GM12878 (cell line): ENCODE data around the gene CTNNA2. TPM values are rescaled to one million over a fixed set of nuclear protein-coding genes. Genes with fewer than 3 reads are reported as not detected.

ENCODE experiments used
- ATAC-seq: fragments of 200-7000 bp; cut with Tn5 transposase; 3 replicates; pipeline ENCODE4 v1.9.1; 2020; ENCODE audit warnings: mild to moderate bottlenecking, moderate library complexity
- BruUV-seq: library from RNA; stranded (reverse); fragments of 400-500 nt; replicated peaks from 2 replicates; lab custom pipeline; 2021; lab: Mats Ljungman, UMichigan
- CTCF ChIA-PET: fragments of 300-600 bp; sonication (Branson Sonifier 250); formaldehyde crosslinking; extraction: SDS; loops from one replicate; lab custom pipeline; 2021; ENCODE audit warnings: inconsistent platforms; lab: Yijun Ruan, JAX
- POLR2A ChIA-PET: fragments of 350-600 bp; formaldehyde crosslinking; extraction: SDS; loops from one replicate; lab custom pipeline; 2021; ENCODE audit warnings: inconsistent platforms; lab: Charles Lee
- RAD21 ChIA-PET: fragments of 300-600 bp; sonication (Branson Sonifier 250); formaldehyde crosslinking; loops from one replicate; lab custom pipeline; 2023; ENCODE audit warnings: antibody characterized with exemption; ENCODE audit not compliant: unreplicated experiment; lab: Charles Lee
- SMC1A ChIA-PET: fragments of 300-600 bp; sonication (Branson Sonifier 250); formaldehyde crosslinking; loops from one replicate; lab custom pipeline; 2023; ENCODE audit not compliant: unreplicated experiment, uncharacterized antibody; lab: Charles Lee
- DNase-seq: peaks from one replicate; pipeline ENCODE4 v3.0.0-alpha.2; 2011; ENCODE audit warnings: low read depth, low spot score
- FAIRE-seq: peaks from 3 replicates; lab custom pipeline; 2011; peaks lifted over from hg19 to GRCh38; lab: Jason Lieb, UNC
- H2AFZ ChIP-seq: 2 replicates; pipeline ENCODE4 v1.6.0; 2011; ENCODE audit warnings: low read depth, low read length, control low read depth; ENCODE audit not compliant: control insufficient read depth
- H3K27ac ChIP-seq: 2 replicates; pipeline ENCODE4 v1.5.1; 2011; ENCODE audit warnings: control low read depth; ENCODE audit not compliant: control insufficient read depth, insufficient read depth
- H3K27me3 ChIP-seq, 2 experiments: replicated peaks in 1 of 2; 2 replicates each; pipeline versions ENCODE4 v1.6.0 to v1.6.1; 2011; ENCODE audit warnings: low read length in 1 of 2; ENCODE audit not compliant: control insufficient read depth in 2 of 2, insufficient read depth in 2 of 2
- H3K36me3 ChIP-seq, 2 experiments: 2 replicates each; pipeline ENCODE4 v1.5.1; 2011; ENCODE audit warnings: low read length in 1 of 2; ENCODE audit not compliant: control insufficient read depth in 2 of 2, insufficient read depth in 2 of 2
- H3K4me1 ChIP-seq: 2 replicates; pipeline ENCODE4 v1.6.1; 2011; ENCODE audit warnings: mild to moderate bottlenecking, low read length, moderate library complexity, mixed read lengths; ENCODE audit not compliant: control insufficient read depth, insufficient read depth
- H3K4me2 ChIP-seq: 2 replicates; pipeline ENCODE4 v1.6.0; 2011; ENCODE audit warnings: control low read depth; ENCODE audit not compliant: control insufficient read depth, insufficient read depth
- H3K4me3 ChIP-seq: fragments of 200-600 bp; sonication (generic); 2 replicates; pipeline ENCODE4 v1.5.1; 2016
- H3K79me2 ChIP-seq: 2 replicates; pipeline ENCODE4 v1.6.0; 2011; ENCODE audit warnings: low read length; ENCODE audit not compliant: control insufficient read depth, insufficient read depth
- H3K9ac ChIP-seq: 2 replicates; pipeline ENCODE4 v1.8.0; 2011; ENCODE audit warnings: low read length, control low read depth, mixed read lengths; ENCODE audit not compliant: control insufficient read depth, insufficient read depth
- H3K9me3 ChIP-seq: replicated peaks from 3 replicates; pipeline ENCODE4 v1.5.1; 2011; ENCODE audit warnings: mild to moderate bottlenecking, low read length; ENCODE audit not compliant: control insufficient read depth, insufficient read depth
- H4K20me1 ChIP-seq: 2 replicates; pipeline ENCODE4 v1.6.0; 2011; ENCODE audit not compliant: control insufficient read depth, insufficient read depth
- CBX3 ChIP-seq: fragments of 200-600 bp; sonication (generic); IDR thresholded peaks from 2 replicates; pipeline ENCODE4 v1.6.1; 2016; ENCODE audit warnings: low read depth, borderline replicate concordance
- CBX5 ChIP-seq: sonication (generic); IDR thresholded peaks from 2 replicates; pipeline ENCODE4 v1.6.1; 2016; ENCODE audit warnings: low read depth, moderate library complexity, mild to moderate bottlenecking, inconsistent platforms
- CHD1 ChIP-seq: IDR thresholded peaks from 2 replicates; pipeline ENCODE4 v1.6.1; 2012; ENCODE audit warnings: low read depth, low read length, improper control_type of control experiment
- CHD2 ChIP-seq: IDR thresholded peaks from 2 replicates; pipeline ENCODE4 v1.6.1; 2011; ENCODE audit warnings: low read depth, low read length, improper control_type of control experiment, borderline replicate concordance
- EED ChIP-seq: sonication (generic); IDR thresholded peaks from 2 replicates; pipeline ENCODE4 v1.6.1; 2016; ENCODE audit warnings: antibody characterized with exemption, low read depth
- HDAC6 ChIP-seq: fragments of 200-600 bp; sonication (generic); IDR thresholded peaks from one replicate; pipeline ENCODE4 v1.8.0; 2017; ENCODE audit warnings: antibody characterized with exemption; ENCODE audit not compliant: unreplicated experiment
- LARP7 ChIP-seq: fragments of 450-650 bp; IDR thresholded peaks from 2 replicates; pipeline ENCODE4 v1.6.1; 2017; ENCODE audit warnings: mild to moderate bottlenecking
- MTA2 ChIP-seq: fragments of 450-650 bp; IDR thresholded peaks from 2 replicates; pipeline ENCODE4 v1.6.1; 2016; ENCODE audit warnings: low read depth, mild to moderate bottlenecking, moderate library complexity
- POLR2A ChIP-seq: IDR thresholded peaks from 2 replicates; pipeline ENCODE4 v1.6.1; 2011; ENCODE audit warnings: low read depth, mild to moderate bottlenecking, low read length
- SMAD5 ChIP-seq: IDR thresholded peaks from 2 replicates; pipeline ENCODE4 v1.6.1; 2016; ENCODE audit warnings: antibody characterized with exemption, low read depth
- ZNF24 ChIP-seq: fragments of 450-650 bp; IDR thresholded peaks from 2 replicates; pipeline ENCODE4 v1.6.1; 2017; ENCODE audit warnings: antibody characterized with exemption, mild to moderate bottlenecking
- ZSCAN29 ChIP-seq: fragments of 450-650 bp; IDR thresholded peaks from 2 replicates; pipeline ENCODE4 v1.6.1; 2017; ENCODE audit warnings: mild to moderate bottlenecking, moderate library complexity
- WGBS: methylation state at CpG from one replicate; pipeline ENCODE4 v1.1.6; 2016; ENCODE audit warnings: low lambda C conversion rate; ENCODE audit not compliant: insufficient replicate concordance, insufficient coverage; ENCODE audit errors: missing lambda C conversion rate; 5-methylcytosine and 5-hydroxymethylcytosine counted together
- in situ Hi-C: fragments of 300-500 bp; cut with MboI; formaldehyde crosslinking; loops from 9 replicates; pipeline ENCODE4 v1.14.3; 2018; ENCODE audit warnings: mixed read lengths
- intact Hi-C: fragments of 100-400 bp; cut with micrococcal nuclease; formaldehyde crosslinking; loops from one replicate; pipeline ENCODE4 v1.14.2; 2022; ENCODE audit not compliant: unreplicated experiment
- polyA plus RNA-seq, 11 experiments: library from polyadenylated mRNA; depleted of rRNA in 4 of 11; unstranded in 6 of 11; stranded (reverse) in 5 of 11; fragments of >200 nt; fragmentation: Nextera tagmentation in 4 of 11; fragmentation: Illumina TruSeq in 1 of 11; extraction: Ambion mirVana in 4 of 11; extraction: Trizol in 1 of 11; gene quantifications; 1 replicate in 1 of 11; 2 replicates in 10 of 11; pipeline versions ENCODE4 v1.2.1 to v1.2.3, GENCODE V29; 2011 to 2016; ENCODE audit warnings: inconsistent platforms in 2 of 11, missing spikeins in 2 of 11, low read depth in 1 of 11
- total RNA-seq, 4 experiments: library from RNA; depleted of rRNA in 3 of 4; stranded (reverse); fragments of >200 nt in 3 of 4; fragmentation: Illumina TruSeq in 1 of 4; extraction: Trizol in 1 of 4; gene quantifications; 2 replicates each; pipeline versions ENCODE4 v1.2.1 to v1.2.3, GENCODE V29; 2013 to 2021
- TF ChIP-seq, protein P1 (sequence below), 3 experiments: IDR thresholded peaks in 2 of 3; conservative IDR thresholded peaks in 1 of 3; 2 replicates each; pipeline ENCODE4 v1.5.1; 2011; ENCODE audit warnings: low read depth in 3 of 3, low read length in 3 of 3, mild to moderate bottlenecking in 3 of 3, control low read depth in 2 of 3, moderate library complexity in 2 of 3, inconsistent platforms in 1 of 3, mixed read lengths in 1 of 3; ENCODE audit not compliant: control insufficient read depth in 2 of 3, insufficient read depth in 1 of 3; ENCODE audit errors: extremely low read depth in 1 of 3
- TF ChIP-seq, protein P2 (sequence below): IDR thresholded peaks from 2 replicates; pipeline ENCODE4 v1.6.1; 2012; ENCODE audit warnings: improper control_type of control experiment, low read depth, low read length; ENCODE audit not compliant: insufficient replicate concordance
- TF ChIP-seq, protein P3 (sequence below): fragments of 450-650 bp; formaldehyde crosslinking; IDR thresholded peaks from 2 replicates; pipeline ENCODE4 v1.4.0; 2022; ENCODE audit warnings: mild to moderate bottlenecking, moderate library complexity

The CTNNA2 gene
- total and polyA plus RNA-seq, 10 of the 15 experiments (the other 5 are each of a cell fraction or from before 2014, with no cell fraction given) = 2.4 to 36.2 (median 6.6) TPM

DNA sequence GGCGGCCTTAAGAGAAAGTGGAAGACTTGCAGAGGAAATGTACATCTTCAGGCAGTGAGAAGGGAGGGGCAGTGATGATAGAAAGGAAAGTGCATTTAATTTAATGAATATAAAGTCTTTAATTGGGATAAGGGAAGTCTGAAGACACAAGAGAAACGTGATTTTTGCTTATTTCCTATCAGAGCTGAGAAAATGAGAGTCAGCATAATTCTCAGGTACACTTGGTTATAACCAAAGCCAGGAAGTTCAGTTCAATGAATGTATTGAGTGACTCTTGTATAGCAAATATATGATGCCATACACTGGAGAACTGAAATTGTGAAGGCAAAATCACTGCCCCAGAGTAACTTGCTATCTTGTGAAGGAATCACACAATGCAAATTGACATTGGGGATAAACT lies 535.4 kb downstream of the CTNNA2 start (continued):
- TF ChIP-seq, protein P1, sequence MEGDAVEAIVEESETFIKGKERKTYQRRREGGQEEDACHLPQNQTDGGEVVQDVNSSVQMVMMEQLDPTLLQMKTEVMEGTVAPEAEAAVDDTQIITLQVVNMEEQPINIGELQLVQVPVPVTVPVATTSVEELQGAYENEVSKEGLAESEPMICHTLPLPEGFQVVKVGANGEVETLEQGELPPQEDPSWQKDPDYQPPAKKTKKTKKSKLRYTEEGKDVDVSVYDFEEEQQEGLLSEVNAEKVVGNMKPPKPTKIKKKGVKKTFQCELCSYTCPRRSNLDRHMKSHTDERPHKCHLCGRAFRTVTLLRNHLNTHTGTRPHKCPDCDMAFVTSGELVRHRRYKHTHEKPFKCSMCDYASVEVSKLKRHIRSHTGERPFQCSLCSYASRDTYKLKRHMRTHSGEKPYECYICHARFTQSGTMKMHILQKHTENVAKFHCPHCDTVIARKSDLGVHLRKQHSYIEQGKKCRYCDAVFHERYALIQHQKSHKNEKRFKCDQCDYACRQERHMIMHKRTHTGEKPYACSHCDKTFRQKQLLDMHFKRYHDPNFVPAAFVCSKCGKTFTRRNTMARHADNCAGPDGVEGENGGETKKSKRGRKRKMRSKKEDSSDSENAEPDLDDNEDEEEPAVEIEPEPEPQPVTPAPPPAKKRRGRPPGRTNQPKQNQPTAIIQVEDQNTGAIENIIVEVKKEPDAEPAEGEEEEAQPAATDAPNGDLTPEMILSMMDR (IDR thresholded peaks at IDR 0.05 in 2 of 3, conservative IDR thresholded peaks at IDR 0.05 in 1 of 3; ENCODE audit: control insufficient read depth in 2 of 3, extremely low read depth in 1 of 3, insufficient read depth in 1 of 3, low read depth in 3 of 3, low read length in 3 of 3) = no peak
- TF ChIP-seq POLR2A = no peak
- no peak for TF ChIP-seq ZSCAN29

DNA sequence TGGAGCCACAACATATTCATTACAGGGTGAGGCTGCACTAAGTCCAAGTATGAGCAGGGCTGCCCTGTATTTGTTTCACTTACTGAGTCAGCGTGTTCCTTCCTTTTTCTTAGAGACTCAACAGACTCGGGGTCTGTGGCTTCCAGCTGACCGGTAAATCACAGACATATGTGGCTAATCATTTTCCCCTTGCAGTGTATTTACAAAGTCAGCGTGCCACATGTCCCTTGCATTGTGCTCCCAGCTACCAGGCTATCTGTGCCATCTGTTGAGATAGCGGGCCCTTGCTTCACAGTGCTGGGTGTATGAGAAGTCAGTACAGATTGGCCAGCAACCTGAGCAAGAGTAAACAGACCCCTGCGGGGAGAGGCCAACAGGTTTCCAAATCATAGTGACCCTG lies 537.4 kb downstream of the CTNNA2 start:
- Histone ChIP-seq H3K27ac (no peak overlapping the region), H3K9me3 (no peaks in the 10 kb centered on the region), H3K4me1 (no peaks in the 10 kb centered on the region), H3K27me3 (no peaks in the 10 kb centered on the region), H3K36me3 (no peaks in the 10 kb centered on the region), H3K79me2 (no peaks in the 10 kb centered on the region), H4K20me1 (no peaks in the 10 kb centered on the region), H2AFZ (no peak overlapping the region), H3K4me2 (no peak overlapping the region), H3K4me3 (no peak overlapping the region), H3K9ac (no peak overlapping the region)
- no peak for DNase-seq
- BruUV-seq = no TSS peak
- 16% methylated on average over 6 of the region's 6 CpGs for WGBS
- ChIA-PET RAD21 (no interaction called here), SMC1A (no interaction called here), POLR2A (no interaction called here), CTCF (no interaction called here)
- FAIRE-seq = no peak
- in situ Hi-C loops = no loop called here
- intact Hi-C loops = no loop called here
- ATAC-seq = no peak
- TF ChIP-seq CBX3 (no peak), EED (no peak), ZNF24 (no peak), HDAC6 (no peak), CHD2 (no peak), LARP7 (no peak), SMAD5 (no peak), MTA2 (no peak), CHD1 (no peak), CBX5 (no peak)
- TF ChIP-seq, protein P2, sequence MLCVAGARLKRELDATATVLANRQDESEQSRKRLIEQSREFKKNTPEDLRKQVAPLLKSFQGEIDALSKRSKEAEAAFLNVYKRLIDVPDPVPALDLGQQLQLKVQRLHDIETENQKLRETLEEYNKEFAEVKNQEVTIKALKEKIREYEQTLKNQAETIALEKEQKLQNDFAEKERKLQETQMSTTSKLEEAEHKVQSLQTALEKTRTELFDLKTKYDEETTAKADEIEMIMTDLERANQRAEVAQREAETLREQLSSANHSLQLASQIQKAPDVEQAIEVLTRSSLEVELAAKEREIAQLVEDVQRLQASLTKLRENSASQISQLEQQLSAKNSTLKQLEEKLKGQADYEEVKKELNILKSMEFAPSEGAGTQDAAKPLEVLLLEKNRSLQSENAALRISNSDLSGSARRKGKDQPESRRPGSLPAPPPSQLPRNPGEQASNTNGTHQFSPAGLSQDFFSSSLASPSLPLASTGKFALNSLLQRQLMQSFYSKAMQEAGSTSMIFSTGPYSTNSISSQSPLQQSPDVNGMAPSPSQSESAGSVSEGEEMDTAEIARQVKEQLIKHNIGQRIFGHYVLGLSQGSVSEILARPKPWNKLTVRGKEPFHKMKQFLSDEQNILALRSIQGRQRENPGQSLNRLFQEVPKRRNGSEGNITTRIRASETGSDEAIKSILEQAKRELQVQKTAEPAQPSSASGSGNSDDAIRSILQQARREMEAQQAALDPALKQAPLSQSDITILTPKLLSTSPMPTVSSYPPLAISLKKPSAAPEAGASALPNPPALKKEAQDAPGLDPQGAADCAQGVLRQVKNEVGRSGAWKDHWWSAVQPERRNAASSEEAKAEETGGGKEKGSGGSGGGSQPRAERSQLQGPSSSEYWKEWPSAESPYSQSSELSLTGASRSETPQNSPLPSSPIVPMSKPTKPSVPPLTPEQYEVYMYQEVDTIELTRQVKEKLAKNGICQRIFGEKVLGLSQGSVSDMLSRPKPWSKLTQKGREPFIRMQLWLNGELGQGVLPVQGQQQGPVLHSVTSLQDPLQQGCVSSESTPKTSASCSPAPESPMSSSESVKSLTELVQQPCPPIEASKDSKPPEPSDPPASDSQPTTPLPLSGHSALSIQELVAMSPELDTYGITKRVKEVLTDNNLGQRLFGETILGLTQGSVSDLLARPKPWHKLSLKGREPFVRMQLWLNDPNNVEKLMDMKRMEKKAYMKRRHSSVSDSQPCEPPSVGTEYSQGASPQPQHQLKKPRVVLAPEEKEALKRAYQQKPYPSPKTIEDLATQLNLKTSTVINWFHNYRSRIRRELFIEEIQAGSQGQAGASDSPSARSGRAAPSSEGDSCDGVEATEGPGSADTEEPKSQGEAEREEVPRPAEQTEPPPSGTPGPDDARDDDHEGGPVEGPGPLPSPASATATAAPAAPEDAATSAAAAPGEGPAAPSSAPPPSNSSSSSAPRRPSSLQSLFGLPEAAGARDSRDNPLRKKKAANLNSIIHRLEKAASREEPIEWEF = no peak
- TF ChIP-seq, protein P3, sequence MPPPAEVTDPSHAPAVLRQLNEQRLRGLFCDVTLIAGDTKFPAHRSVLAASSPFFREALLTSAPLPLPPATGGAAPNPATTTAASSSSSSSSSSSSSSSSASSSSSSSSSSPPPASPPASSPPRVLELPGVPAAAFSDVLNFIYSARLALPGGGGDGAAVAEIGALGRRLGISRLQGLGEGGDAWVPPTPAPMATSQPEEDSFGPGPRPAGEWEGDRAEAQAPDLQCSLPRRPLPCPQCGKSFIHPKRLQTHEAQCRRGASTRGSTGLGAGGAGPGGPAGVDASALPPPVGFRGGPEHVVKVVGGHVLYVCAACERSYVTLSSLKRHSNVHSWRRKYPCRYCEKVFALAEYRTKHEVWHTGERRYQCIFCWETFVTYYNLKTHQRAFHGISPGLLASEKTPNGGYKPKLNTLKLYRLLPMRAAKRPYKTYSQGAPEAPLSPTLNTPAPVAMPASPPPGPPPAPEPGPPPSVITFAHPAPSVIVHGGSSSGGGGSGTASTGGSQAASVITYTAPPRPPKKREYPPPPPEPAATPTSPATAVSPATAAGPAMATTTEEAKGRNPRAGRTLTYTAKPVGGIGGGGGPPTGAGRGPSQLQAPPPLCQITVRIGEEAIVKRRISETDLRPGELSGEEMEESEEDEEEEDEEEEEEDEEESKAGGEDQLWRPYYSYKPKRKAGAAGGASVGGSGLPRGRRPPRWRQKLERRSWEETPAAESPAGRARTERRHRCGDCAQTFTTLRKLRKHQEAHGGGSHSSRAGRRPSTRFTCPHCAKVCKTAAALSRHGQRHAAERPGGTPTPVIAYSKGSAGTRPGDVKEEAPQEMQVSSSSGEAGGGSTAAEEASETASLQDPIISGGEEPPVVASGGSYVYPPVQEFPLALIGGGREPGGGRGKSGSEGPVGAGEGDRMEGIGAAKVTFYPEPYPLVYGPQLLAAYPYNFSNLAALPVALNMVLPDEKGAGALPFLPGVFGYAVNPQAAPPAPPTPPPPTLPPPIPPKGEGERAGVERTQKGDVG = no peak
